WTC11 (cell line): ENCODE data around the gene PDIK1L. TPM values are rescaled to one million over a fixed set of nuclear protein-coding genes. Genes with fewer than 3 reads are reported as not detected.

Source experiments
- total RNA-seq: library from RNA; stranded (reverse); gene quantifications from 3 replicates; pipeline ENCODE4 v1.2.3, GENCODE V29; 2021

PDIK1L gene
- total RNA-seq, 1 experiment from 2014 or later = 5.5 TPM

Other genes starting within 250 kb of the PDIK1L start
- gene PAQR7, start 236.1 kb upstream of the PDIK1L start, total RNA-seq = 6.7 to 9.1 TPM (median 8.4 TPM) in 3 replicates
- gene STMN1, start 205.4 kb upstream of the PDIK1L start, total RNA-seq = 418 to 483 TPM (median 458 TPM) in 3 replicates
- 9.4 to 11.8 TPM (median 11.5 TPM) in 3 replicates for gene PAFAH2, start 113.8 kb upstream of the PDIK1L start, total RNA-seq
- 1.3 to 2.1 TPM (median 1.9 TPM) in 3 replicates for gene EXTL1, start 90.0 kb upstream of the PDIK1L start, total RNA-seq
- gene SLC30A2, start 65.7 kb upstream of the PDIK1L start, total RNA-seq = 0.15 to 0.41 TPM (median 0.41 TPM) in 3 replicates
- gene TRIM63, start 44.2 kb upstream of the PDIK1L start, total RNA-seq = not detected in 3 replicates
- gene FAM110D, start 47.3 kb downstream of the PDIK1L start, total RNA-seq = 0.37 to 0.55 TPM (median 0.53 TPM) in 3 replicates
- not detected in 3 replicates for gene C1orf232, start 57.1 kb downstream of the PDIK1L start, total RNA-seq
- 39.6 to 49.1 TPM (median 43.3 TPM) in 3 replicates for gene ZNF593, start 58.1 kb downstream of the PDIK1L start, total RNA-seq
- not detected in 3 replicates for gene ZNF593OS, start 60.0 kb downstream of the PDIK1L start, total RNA-seq
- gene CNKSR1, start 65.7 kb downstream of the PDIK1L start, total RNA-seq = 18.0 to 20.5 TPM (median 19.7 TPM) in 3 replicates
- gene CATSPER4, start 78.8 kb downstream of the PDIK1L start, total RNA-seq = 0.35 to 0.85 TPM (median 0.55 TPM) in 3 replicates
- gene CEP85, start 122.4 kb downstream of the PDIK1L start, total RNA-seq = 32.0 to 40.8 TPM (median 35.3 TPM) in 3 replicates
- gene SH3BGRL3, start 168.3 kb downstream of the PDIK1L start, total RNA-seq = 70.8 to 92.9 TPM (median 92.3 TPM) in 3 replicates
- gene UBXN11, start 194.8 kb downstream of the PDIK1L start, total RNA-seq = 12.4 to 14.1 TPM (median 14.1 TPM) in 3 replicates
- gene CD52, start 206.1 kb downstream of the PDIK1L start, total RNA-seq = 2.8 to 3.7 TPM (median 3.4 TPM) in 3 replicates
- 14.4 to 21.1 TPM (median 17.8 TPM) in 3 replicates for gene CRYBG2, start 242.3 kb downstream of the PDIK1L start, total RNA-seq